Cardiac fibroblast (primary cell): Measurements from ENCODE around the gene MACROD2.

Source experiments
- DNase-seq, 2 donors: peaks; one replicate each; pipeline versions ENCODE4 v3.0.0 to v3.0.0-alpha.2; 2010; ENCODE audit warnings: low read depth in 2 of 2
- H3K4me3 ChIP-seq, 2 donors: replicated peaks in 1 of 2; 1 replicate in 1 of 2; 2 replicates in 1 of 2; pipeline ENCODE4 v1.5.1; 2011; ENCODE audit warnings: low read depth in 2 of 2, low read length in 2 of 2, mild to moderate bottlenecking in 2 of 2, moderate library complexity in 1 of 2
- TF ChIP-seq, protein P1 (sequence below): IDR thresholded peaks from one replicate; pipeline ENCODE4 v1.5.1; 2011; ENCODE audit warnings: low read depth, mild to moderate bottlenecking, low read length, inconsistent platforms

The MACROD2 gene

DNA sequence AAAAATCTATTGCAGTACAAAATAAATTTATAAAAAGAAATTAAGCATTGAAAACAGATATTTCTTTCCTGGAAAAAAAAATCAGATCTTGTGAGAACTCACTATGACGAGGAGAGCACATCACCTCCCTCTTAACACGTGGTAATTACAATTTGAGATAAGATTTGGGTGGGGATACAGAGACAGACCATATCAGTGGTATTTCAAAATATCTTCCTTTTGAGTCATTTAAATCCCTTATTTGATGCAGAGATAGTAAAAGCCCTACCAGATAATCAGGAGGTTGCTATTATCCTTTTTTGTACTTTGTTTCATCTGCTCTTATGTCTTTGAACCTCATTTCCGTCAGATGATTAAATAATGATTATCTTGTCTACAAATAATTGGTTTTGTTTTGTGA lies 1777.5 kb downstream of the MACROD2 start:
- TF ChIP-seq, protein P1, sequence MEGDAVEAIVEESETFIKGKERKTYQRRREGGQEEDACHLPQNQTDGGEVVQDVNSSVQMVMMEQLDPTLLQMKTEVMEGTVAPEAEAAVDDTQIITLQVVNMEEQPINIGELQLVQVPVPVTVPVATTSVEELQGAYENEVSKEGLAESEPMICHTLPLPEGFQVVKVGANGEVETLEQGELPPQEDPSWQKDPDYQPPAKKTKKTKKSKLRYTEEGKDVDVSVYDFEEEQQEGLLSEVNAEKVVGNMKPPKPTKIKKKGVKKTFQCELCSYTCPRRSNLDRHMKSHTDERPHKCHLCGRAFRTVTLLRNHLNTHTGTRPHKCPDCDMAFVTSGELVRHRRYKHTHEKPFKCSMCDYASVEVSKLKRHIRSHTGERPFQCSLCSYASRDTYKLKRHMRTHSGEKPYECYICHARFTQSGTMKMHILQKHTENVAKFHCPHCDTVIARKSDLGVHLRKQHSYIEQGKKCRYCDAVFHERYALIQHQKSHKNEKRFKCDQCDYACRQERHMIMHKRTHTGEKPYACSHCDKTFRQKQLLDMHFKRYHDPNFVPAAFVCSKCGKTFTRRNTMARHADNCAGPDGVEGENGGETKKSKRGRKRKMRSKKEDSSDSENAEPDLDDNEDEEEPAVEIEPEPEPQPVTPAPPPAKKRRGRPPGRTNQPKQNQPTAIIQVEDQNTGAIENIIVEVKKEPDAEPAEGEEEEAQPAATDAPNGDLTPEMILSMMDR = no peak
- DNase-seq = no peak
- H3K4me3 ChIP-seq = no peak overlapping the region

DNA sequence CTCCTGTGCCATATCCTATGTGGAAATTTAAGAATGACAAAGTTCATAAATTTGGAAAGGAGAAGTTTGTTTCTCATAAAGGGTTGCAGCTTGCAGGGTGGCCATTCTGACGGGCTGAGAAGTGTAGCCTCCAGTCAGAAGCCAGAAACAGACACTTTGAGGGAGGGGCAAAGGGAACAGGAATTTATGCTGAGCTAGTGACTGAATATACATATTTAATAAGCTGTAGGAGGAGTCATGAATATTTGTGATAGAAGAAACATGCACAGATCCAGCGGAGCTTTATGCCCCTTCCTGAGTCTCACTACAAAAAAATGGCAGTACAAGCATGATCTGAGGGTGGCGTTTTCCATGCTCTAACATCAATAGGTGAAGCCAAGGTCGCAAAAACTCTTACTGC lies 1779.6 kb downstream of the MACROD2 start:
- no peak for DNase-seq
- no peak overlapping the region for H3K4me3 ChIP-seq
- TF ChIP-seq, protein P1 = no peak

DNA sequence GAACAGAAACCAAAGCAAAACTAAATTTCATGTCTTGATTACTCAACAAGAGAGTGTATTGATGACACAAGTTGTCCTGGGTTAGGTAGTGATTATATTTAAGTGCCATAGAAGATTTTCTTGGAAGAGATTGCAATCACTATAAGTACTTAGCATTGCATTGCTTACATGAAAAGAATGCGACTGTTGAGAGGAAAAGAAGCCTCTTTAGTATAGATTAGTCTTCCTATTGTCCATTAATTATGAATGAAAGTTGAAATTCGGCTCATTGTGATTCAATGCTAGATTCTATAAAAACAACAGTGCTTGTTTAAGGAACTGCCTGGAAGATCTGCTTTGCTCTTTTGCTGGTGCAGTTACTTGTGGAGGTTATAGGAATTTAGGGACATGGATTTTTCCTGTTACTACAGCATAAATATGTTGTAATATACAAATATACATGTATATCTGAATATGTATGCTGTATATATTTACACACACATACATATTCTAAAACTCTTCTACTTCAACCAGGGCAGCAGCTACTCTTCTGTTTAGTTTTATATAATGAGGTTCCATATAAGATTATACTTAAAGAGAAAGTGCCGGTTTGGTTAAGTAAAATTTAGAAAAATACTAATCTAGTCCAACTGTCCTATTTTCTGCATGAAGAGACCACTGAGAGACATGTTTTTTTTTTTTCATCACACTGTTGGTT lies 1781.6 kb downstream of the MACROD2 start:
- TF ChIP-seq, protein P1 = no peak
- no peak overlapping the region for H3K4me3 ChIP-seq
- no peak for DNase-seq

DNA sequence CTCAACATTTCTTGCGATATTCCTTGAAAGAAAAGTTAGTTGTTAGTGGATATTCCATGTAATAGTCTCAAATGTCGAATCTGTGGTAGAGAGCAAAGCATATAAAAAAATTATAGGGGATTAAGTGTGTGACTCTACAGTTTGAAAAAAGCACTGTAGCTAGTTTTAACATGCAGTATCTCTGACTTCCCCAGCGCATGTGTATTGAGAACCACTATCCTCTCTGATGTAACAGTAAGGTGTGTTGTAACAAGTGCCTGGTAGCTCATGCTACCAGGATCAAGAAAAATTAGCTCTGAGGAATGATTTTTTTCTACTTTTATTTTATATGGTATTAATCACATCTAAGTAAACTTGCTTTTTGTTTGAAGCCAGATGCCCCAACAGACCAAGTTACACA lies 1788.7 kb downstream of the MACROD2 start:
- DNase-seq = no peak
- no peak overlapping the region for H3K4me3 ChIP-seq
- TF ChIP-seq, protein P1 = no peak

DNA sequence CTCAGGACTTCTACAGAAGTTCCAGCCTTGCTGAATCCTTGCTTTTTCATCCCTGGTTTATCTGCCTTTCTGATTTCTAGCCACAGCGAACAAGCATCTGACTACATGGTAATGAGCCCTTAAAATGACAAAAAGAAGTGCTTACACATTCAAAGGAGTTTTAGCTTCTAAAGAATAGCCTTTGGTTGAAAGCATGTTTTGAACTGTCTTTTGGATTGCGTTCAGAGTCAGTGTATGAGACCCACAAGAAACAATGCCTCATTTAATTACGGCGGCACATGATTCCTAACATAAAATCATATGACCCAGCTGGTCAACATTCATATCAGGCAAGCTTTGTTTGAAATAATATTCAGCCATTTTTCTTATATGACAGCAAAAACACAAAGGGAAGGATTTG lies 1793.8 kb downstream of the MACROD2 start:
- H3K4me3 ChIP-seq = no peak overlapping the region
- DNase-seq = no peak
- TF ChIP-seq, protein P1 = no peak

DNA sequence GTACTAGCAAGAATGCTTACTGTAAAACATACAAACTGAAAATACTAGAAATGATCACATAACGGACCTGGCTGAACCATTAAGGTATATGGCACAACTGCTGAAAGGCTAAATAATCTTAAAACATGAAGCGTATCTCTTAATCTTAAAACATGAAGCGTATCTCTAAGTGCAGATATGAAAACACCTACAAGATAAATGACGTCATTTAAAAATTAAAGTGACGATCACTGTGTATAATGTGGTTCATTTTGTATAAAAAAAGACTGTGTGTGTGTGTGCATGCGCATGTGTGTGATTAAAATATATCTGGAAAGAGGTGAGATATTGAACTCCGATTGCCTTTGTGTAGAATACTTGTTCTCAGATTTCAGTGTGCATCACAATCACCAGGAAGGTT lies 1797.5 kb downstream of the MACROD2 start:
- no peak for DNase-seq
- TF ChIP-seq, protein P1 = no peak
- no peak overlapping the region for H3K4me3 ChIP-seq

DNA sequence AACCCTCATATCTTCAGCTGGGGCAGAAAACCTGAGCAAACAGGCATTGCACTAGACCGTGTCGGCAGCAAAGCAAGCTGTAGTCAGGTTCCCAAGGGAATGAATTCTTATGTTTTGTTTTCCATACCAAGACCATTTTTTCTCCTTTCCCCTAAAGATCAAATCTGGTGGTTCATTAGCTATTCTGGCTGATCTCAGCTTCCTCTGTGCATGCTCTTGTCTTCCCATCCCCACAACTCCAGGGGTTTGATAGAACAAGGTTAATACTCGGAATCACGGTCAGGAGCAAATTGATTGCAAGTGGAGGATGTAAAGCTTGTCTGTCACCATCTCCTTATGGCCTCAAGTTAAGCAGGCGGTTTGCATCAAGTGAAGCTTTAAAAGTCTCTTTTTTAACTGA lies 1799.1 kb downstream of the MACROD2 start:
- TF ChIP-seq, protein P1 = no peak
- peak in 1 of 2 donors; percentile 2 for DNase-seq
- no peak overlapping the region for H3K4me3 ChIP-seq
